GM12872 (cell line): ENCODE measurements around the gene CLCN1.

Experiments
- CTCF ChIP-seq: IDR thresholded peaks from 3 replicates; pipeline ENCODE4 v1.5.1; 2011; ENCODE audit warnings: low read depth, mild to moderate bottlenecking, low read length, moderate library complexity; ENCODE audit not compliant: insufficient read depth

Gene CLCN1

DNA sequence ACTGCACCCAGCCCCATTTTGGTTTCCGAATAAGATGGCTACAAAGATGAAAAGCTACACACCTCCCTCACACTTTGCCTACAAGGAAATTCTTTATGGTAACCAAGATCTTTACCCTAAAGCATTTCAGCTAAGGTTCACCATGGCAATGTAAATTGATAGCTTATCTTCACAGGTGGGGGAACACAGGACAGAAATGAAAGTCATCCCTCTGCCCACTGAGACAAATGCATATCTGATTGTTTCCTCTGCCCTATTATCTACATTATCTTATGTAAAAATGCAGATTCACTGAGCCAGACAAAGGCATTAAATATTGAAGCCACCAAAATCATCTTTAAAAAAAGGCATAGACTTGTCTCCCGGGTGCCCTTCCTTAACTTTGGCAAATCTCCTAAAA lies 34.4 kb upstream of the CLCN1 start:
- TF ChIP-seq CTCF = no peak

- no peak for TF ChIP-seq CTCF
Measured at GRCh38 chr7:143282124-143282523, 33.8 kb upstream of the CLCN1 start.

- TF ChIP-seq CTCF = no peak
Measured at GRCh38 chr7:143283381-143283780, 32.5 kb upstream of the CLCN1 start.

GRCh38 chr7:143284591-143285469 lies 31.1 kb upstream of the CLCN1 start, which contains the start of gene TMEM139:
Gene TMEM139, plus strand, starts transcription at chr7:143284958. Its CDS starts 1,000 bp downstream, at chr7:143285958.
- no peak for TF ChIP-seq CTCF

GRCh38 chr7:143285470-143285778 lies 30.5 kb upstream of the CLCN1 start:
- TF ChIP-seq CTCF = no peak

DNA sequence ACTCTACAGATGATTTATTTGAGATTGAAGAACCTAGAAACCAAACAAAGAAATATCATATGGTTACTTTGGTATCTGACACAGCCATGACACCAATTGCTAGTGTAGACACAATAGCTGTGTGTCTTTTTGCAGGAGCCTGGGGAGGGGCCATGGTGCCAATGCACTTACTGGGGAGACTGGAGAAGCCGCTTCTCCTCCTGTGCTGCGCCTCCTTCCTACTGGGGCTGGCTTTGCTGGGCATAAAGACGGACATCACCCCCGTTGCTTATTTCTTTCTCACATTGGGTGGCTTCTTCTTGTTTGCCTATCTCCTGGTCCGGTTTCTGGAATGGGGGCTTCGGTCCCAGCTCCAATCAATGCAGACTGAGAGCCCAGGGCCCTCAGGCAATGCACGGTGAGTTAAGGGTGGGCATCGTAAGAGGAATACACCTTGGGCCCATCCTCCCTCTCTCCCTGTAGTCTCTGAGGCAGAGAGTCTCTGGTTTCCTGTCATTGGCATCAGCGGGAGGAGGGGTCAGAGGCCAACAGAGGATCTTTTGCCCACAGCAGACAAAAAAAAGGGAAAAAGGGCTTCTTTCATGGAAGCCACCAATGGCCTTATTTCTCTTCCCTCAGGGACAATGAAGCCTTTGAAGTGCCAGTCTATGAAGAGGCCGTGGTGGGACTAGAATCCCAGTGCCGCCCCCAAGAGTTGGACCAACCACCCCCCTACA lies 29.9 kb upstream of the CLCN1 start:
- no peak for TF ChIP-seq CTCF

- no peak for TF ChIP-seq CTCF
Measured at GRCh38 chr7:143286522-143286890, 29.4 kb upstream of the CLCN1 start.
